Measurements from ENCODE around the gene SLC7A4.
"Not testable (repeated sequence)": the region's sequence is repeated elsewhere in the genome, so short reads cannot be mapped to it uniquely, and the experiment has no call there.

SLC7A4 gene

GRCh38 chr22:21041937-21042336 lies 9.6 kb upstream of the SLC7A4 start:
- DNase-seq (ENCODE audit: low read depth), result no peak

GRCh38 chr22:21039158-21039557 lies 6.8 kb upstream of the SLC7A4 start:
- DNase-seq (ENCODE audit: low read depth), result not testable (repeated sequence)

- no peak for DNase-seq (ENCODE audit: low read depth)
These were observed 6.0 kb upstream of the SLC7A4 start for GRCh38 chr22:21038405-21038804.

- no peak for DNase-seq (ENCODE audit: low read depth)
These were observed 2.6 kb upstream of the SLC7A4 start for GRCh38 chr22:21034989-21035388.

- no peak for DNase-seq (ENCODE audit: low read depth)
These were observed 1.5 kb upstream of the SLC7A4 start for GRCh38 chr22:21033895-21034294.

GRCh38 chr22:21032868-21033688 lies 717 bp upstream of the SLC7A4 start:
- no peak for DNase-seq (ENCODE audit: low read depth)

GRCh38 chr22:21031545-21032036 lies 770 bp downstream of the SLC7A4 start:
- no peak for DNase-seq (ENCODE audit: low read depth)

GRCh38 chr22:21030621-21031544 lies 1.5 kb downstream of the SLC7A4 start:
- no peak for DNase-seq (ENCODE audit: low read depth)

GRCh38 chr22:21030032-21030431 lies 2.3 kb downstream of the SLC7A4 start:
- DNase-seq (ENCODE audit: low read depth), result no peak

GRCh38 chr22:21029486-21030025 lies 2.8 kb downstream of the SLC7A4 start:
- no peak for DNase-seq (ENCODE audit: low read depth)

- DNase-seq (ENCODE audit: low read depth), result no peak
These were observed 3.8 kb downstream of the SLC7A4 start for GRCh38 chr22:21028277-21029251.

- no peak for DNase-seq (ENCODE audit: low read depth)
These were observed 5.3 kb downstream of the SLC7A4 start for GRCh38 chr22:21026783-21027692.

GRCh38 chr22:21025763-21026755 lies 6.3 kb downstream of the SLC7A4 start:
- no peak for DNase-seq (ENCODE audit: low read depth)

- no peak for DNase-seq (ENCODE audit: low read depth)
These were observed 7.1 kb downstream of the SLC7A4 start for GRCh38 chr22:21025266-21025665.

- no peak for DNase-seq (ENCODE audit: low read depth)
These were observed 9.3 kb downstream of the SLC7A4 start for GRCh38 chr22:21022955-21023614.

GRCh38 chr22:21022507-21022906 lies 9.9 kb downstream of the SLC7A4 start:
- no peak for DNase-seq (ENCODE audit: low read depth)

GRCh38 chr22:21020802-21021429 lies 11.4 kb downstream of the SLC7A4 start:
- DNase-seq (ENCODE audit: low read depth), result no peak

- no peak for DNase-seq (ENCODE audit: low read depth)
These were observed 14.0 kb downstream of the SLC7A4 start for GRCh38 chr22:21018314-21018713.
